Neural cell (in vitro differentiated cells): ENCODE results near the gene ADRB2. TPM values are rescaled to one million over a fixed set of nuclear protein-coding genes. Genes with fewer than 3 reads are reported as not detected.

Experiments
- H2AFZ ChIP-seq: fragments of 200-600, 300-800 bp; sonication (generic), shearing (Covaris generic); 2 replicates; pipeline ENCODE4 v1.6.0; 2014; ENCODE audit warnings: low read depth, mild to moderate bottlenecking, antibody characterized with exemption, low read length, moderate library complexity
- H3F3A ChIP-seq: fragments of 200-600 bp; shearing (Covaris generic); 2 replicates; pipeline ENCODE4 v1.6.1; 2016; ENCODE audit warnings: mild to moderate bottlenecking, moderate library complexity, mixed read lengths, antibody characterized with exemption, low read length; ENCODE audit not compliant: insufficient read depth, poor library complexity, severe bottlenecking
- H3K27ac ChIP-seq: fragments of 200-600, 300-800 bp; sonication (generic), shearing (Covaris generic); 2 replicates; pipeline ENCODE4 v1.5.1; 2014; ENCODE audit warnings: mild to moderate bottlenecking, low read length, moderate library complexity
- H3K27me3 ChIP-seq: fragments of 300-800, 200-600 bp; sonication (generic), shearing (Covaris generic); 2 replicates; pipeline ENCODE4 v1.6.0; 2014; ENCODE audit warnings: mild to moderate bottlenecking, low read depth, low read length, moderate library complexity; ENCODE audit not compliant: insufficient read depth
- H3K36me3 ChIP-seq: fragments of 300-800, 200-600 bp; sonication (generic), shearing (Covaris generic); 2 replicates; pipeline ENCODE4 v1.5.1; 2014; ENCODE audit warnings: mild to moderate bottlenecking, antibody characterized with exemption, low read length, moderate library complexity; ENCODE audit not compliant: insufficient read depth
- H3K4me2 ChIP-seq: fragments of 300-800, 200-600 bp; sonication (generic), shearing (Covaris generic); 2 replicates; pipeline ENCODE4 v1.6.0; 2014; ENCODE audit warnings: mild to moderate bottlenecking, low read length
- H3K4me3 ChIP-seq: fragments of 300-800, 200-600 bp; sonication (generic), shearing (Covaris generic); 2 replicates; pipeline ENCODE4 v1.5.1; 2014; ENCODE audit warnings: mild to moderate bottlenecking, low read length, moderate library complexity
- H3K79me2 ChIP-seq: fragments of 200-600 bp; shearing (Covaris generic); replicated peaks from 2 replicates; pipeline ENCODE4 v1.6.0; 2014; ENCODE audit warnings: mild to moderate bottlenecking, low read length, moderate library complexity; ENCODE audit not compliant: insufficient read depth
- H3K9ac ChIP-seq: fragments of 300-800, 200-600 bp; sonication (generic), shearing (Covaris generic); 2 replicates; pipeline ENCODE4 v1.6.1; 2016; ENCODE audit warnings: mild to moderate bottlenecking, low read length, mixed read lengths
- H3K9me2 ChIP-seq: fragments of 200-600 bp; shearing (Covaris generic); 2 replicates; pipeline ENCODE4 v1.6.1; 2016; ENCODE audit warnings: mild to moderate bottlenecking, low read length, mixed read lengths; ENCODE audit not compliant: insufficient read depth
- H3K9me3 ChIP-seq: fragments of 200-600, 300-800 bp; sonication (generic), shearing (Covaris generic); 2 replicates; pipeline ENCODE4 v1.6.1; 2016; ENCODE audit warnings: mild to moderate bottlenecking, mixed run types, low read length, moderate library complexity, mixed read lengths
- H4K20me1 ChIP-seq: fragments of 200-600 bp; shearing (Covaris generic); 2 replicates; pipeline ENCODE4 v1.6.1; 2016; ENCODE audit warnings: mild to moderate bottlenecking, mixed run types; ENCODE audit not compliant: insufficient read depth
- EP300 ChIP-seq: fragments of 450-650 bp; conservative IDR thresholded peaks from 2 replicates; pipeline ENCODE4 v1.6.1; 2014; ENCODE audit warnings: antibody characterized with exemption, mild to moderate bottlenecking, moderate library complexity; ENCODE audit not compliant: poor library complexity, severe bottlenecking
- EZH2 ChIP-seq: fragments of 200-600, 300-800 bp; shearing (Covaris generic), sonication (generic); IDR thresholded peaks from 2 replicates; pipeline ENCODE4 v1.6.1; 2014; ENCODE audit warnings: antibody characterized with exemption, low read length, borderline replicate concordance, mild to moderate bottlenecking; ENCODE audit not compliant: insufficient read depth, poor library complexity, severe bottlenecking
- MXI1 ChIP-seq: fragments of 450-650 bp; conservative IDR thresholded peaks from 2 replicates; pipeline ENCODE4 v1.6.1; 2014; ENCODE audit warnings: antibody characterized with exemption, mild to moderate bottlenecking; ENCODE audit not compliant: poor library complexity, severe bottlenecking
- POLR2AphosphoS5 ChIP-seq: IDR thresholded peaks from 2 replicates; pipeline ENCODE4 v1.6.1; 2012
- RAD21 ChIP-seq: fragments of 450-650 bp; conservative IDR thresholded peaks from 2 replicates; pipeline ENCODE4 v1.6.1; 2014; ENCODE audit warnings: antibody characterized with exemption, mild to moderate bottlenecking, moderate library complexity
- SMC3 ChIP-seq: fragments of 450-650 bp; conservative IDR thresholded peaks from 2 replicates; pipeline ENCODE4 v1.6.1; 2014; ENCODE audit warnings: antibody characterized with exemption, mild to moderate bottlenecking, moderate library complexity; ENCODE audit not compliant: poor library complexity
- TAF1 ChIP-seq: IDR thresholded peaks from 2 replicates; pipeline ENCODE4 v1.6.1; 2012; ENCODE audit warnings: low read depth
- polyA plus RNA-seq: library from polyadenylated mRNA; depleted of rRNA; stranded (reverse); fragments of >200 nt; gene quantifications from 2 replicates; pipeline ENCODE4 v1.2.3, GENCODE V29; 2014
- TF ChIP-seq, protein P1 (sequence below): IDR thresholded peaks from 2 replicates; pipeline ENCODE4 v1.6.1; 2012; ENCODE audit warnings: borderline replicate concordance
- TF ChIP-seq, protein P2 (sequence below): fragments of 450-650 bp; IDR thresholded peaks from 2 replicates; pipeline ENCODE4 v1.5.1; 2014; ENCODE audit warnings: antibody characterized with exemption, mild to moderate bottlenecking, moderate library complexity; ENCODE audit not compliant: poor library complexity, severe bottlenecking

ADRB2 gene
- polyA plus RNA-seq, 1 donor from 2014 or later: not detected

DNA sequence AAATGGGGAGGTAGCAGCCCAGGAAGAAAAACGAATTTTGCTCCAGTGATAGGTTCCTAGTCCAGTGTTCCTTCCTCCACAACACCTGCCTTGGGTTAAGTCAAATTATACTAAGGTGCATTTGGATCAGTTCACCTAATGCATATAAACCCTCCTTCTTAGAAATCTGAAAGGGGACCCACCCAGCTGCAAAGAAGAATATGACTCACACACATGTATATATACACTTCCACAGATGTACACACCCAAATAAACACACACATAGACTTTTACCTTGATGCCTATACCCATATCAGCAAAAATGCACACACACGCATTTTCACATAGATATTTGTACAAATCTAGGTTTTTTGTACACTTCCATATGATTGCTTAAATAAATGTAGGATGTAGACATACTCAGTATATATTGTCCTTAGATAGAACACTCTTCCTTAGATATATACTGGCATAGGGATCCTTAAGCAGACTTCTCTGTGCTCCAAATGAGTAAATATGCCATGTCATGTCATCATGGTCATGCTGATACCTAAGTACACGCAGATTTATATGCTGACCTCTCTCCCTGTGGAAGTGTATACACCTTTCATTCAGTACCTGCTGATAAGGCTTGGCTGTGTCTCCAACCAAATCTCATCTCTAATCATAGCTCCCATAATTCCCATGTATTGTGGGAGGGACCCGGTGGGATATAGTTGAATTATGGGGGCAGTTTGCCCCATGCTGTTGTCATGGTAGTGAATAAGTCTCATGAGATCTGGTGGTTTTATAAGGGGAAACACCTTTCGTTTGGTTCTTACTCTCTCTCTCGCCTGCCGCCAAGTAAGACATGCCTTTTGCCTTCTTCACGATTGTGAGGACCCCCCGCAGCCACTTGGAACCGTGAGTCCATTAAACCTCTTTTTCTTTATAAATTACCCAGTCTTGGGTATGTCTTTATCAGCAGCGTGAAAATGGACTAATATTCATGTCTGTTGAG lies 10.2 kb downstream of the ADRB2 start:
- Histone ChIP-seq H3K4me2 (no peak overlapping the region), H3K4me3 (no peak overlapping the region), H3K27ac (no peak overlapping the region), H3K27me3 (no peaks in the 10 kb centered on the region), H3K36me3 (no peaks in the 10 kb centered on the region), H3K79me2 (no peaks in the 10 kb centered on the region), H4K20me1 (no peaks in the 10 kb centered on the region), H3K9me3 (no peaks in the 10 kb centered on the region), H3K9me2 (no peaks in the 10 kb centered on the region), H3F3A (no peaks in the 10 kb centered on the region), H3K9ac (no peak overlapping the region), H2AFZ (no peak overlapping the region)
- TF ChIP-seq TAF1 (no peak), MXI1 (no peak), RAD21 (no peak), EZH2 (no peak), SMC3 (no peak), POLR2AphosphoS5 (no peak), EP300 (no peak)
- TF ChIP-seq, protein P1, sequence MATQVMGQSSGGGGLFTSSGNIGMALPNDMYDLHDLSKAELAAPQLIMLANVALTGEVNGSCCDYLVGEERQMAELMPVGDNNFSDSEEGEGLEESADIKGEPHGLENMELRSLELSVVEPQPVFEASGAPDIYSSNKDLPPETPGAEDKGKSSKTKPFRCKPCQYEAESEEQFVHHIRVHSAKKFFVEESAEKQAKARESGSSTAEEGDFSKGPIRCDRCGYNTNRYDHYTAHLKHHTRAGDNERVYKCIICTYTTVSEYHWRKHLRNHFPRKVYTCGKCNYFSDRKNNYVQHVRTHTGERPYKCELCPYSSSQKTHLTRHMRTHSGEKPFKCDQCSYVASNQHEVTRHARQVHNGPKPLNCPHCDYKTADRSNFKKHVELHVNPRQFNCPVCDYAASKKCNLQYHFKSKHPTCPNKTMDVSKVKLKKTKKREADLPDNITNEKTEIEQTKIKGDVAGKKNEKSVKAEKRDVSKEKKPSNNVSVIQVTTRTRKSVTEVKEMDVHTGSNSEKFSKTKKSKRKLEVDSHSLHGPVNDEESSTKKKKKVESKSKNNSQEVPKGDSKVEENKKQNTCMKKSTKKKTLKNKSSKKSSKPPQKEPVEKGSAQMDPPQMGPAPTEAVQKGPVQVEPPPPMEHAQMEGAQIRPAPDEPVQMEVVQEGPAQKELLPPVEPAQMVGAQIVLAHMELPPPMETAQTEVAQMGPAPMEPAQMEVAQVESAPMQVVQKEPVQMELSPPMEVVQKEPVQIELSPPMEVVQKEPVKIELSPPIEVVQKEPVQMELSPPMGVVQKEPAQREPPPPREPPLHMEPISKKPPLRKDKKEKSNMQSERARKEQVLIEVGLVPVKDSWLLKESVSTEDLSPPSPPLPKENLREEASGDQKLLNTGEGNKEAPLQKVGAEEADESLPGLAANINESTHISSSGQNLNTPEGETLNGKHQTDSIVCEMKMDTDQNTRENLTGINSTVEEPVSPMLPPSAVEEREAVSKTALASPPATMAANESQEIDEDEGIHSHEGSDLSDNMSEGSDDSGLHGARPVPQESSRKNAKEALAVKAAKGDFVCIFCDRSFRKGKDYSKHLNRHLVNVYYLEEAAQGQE: no peak
- TF ChIP-seq, protein P2, sequence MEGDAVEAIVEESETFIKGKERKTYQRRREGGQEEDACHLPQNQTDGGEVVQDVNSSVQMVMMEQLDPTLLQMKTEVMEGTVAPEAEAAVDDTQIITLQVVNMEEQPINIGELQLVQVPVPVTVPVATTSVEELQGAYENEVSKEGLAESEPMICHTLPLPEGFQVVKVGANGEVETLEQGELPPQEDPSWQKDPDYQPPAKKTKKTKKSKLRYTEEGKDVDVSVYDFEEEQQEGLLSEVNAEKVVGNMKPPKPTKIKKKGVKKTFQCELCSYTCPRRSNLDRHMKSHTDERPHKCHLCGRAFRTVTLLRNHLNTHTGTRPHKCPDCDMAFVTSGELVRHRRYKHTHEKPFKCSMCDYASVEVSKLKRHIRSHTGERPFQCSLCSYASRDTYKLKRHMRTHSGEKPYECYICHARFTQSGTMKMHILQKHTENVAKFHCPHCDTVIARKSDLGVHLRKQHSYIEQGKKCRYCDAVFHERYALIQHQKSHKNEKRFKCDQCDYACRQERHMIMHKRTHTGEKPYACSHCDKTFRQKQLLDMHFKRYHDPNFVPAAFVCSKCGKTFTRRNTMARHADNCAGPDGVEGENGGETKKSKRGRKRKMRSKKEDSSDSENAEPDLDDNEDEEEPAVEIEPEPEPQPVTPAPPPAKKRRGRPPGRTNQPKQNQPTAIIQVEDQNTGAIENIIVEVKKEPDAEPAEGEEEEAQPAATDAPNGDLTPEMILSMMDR: no peak

DNA sequence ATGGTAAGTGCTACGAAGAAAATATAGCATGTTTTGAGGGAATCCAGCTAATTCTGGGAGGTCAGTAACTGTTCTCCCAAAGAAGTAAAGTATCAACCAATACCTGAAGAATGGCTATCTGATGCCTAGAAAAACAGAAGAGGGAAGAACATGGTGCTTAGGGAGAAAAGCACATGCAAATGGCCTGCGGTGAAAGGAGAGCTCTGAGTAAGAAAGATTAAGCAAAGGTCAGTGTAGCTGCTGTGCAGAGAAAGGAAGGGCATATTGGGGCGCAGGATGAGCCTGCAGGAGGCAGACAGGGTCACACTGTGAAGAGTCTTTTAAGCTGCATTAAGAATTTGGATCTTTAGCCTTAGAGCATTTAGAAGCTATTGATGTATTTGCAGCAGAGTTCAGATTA lies 11.0 kb downstream of the ADRB2 start:
- Histone ChIP-seq H3K27me3 (no peaks in the 10 kb centered on the region), H3K4me2 (no peak overlapping the region), H3F3A (no peaks in the 10 kb centered on the region), H3K36me3 (no peaks in the 10 kb centered on the region), H3K9ac (no peak overlapping the region), H4K20me1 (no peaks in the 10 kb centered on the region), H2AFZ (no peak overlapping the region), H3K9me2 (no peaks in the 10 kb centered on the region), H3K79me2 (no peaks in the 10 kb centered on the region), H3K4me3 (no peak overlapping the region), H3K9me3 (no peaks in the 10 kb centered on the region), H3K27ac (no peak overlapping the region)
- TF ChIP-seq, protein P1: no peak
- no peak for TF ChIP-seq EZH2
- no peak for TF ChIP-seq RAD21
- no peak for TF ChIP-seq POLR2AphosphoS5
- no peak for TF ChIP-seq TAF1
- TF ChIP-seq EP300: no peak
- TF ChIP-seq SMC3: no peak
- TF ChIP-seq, protein P2: no peak
- no peak for TF ChIP-seq MXI1
